ENCODE measurements around the gene CCL24. TPM values are rescaled to one million over a fixed set of nuclear protein-coding genes. Genes with fewer than 3 reads are reported as not detected.
"Not testable (repeated sequence)": the region's sequence is repeated elsewhere in the genome, so short reads cannot be mapped to it uniquely, and the experiment has no call there.

The CCL24 gene
- total RNA-seq, 1 donor from 2014 or later, result not detected

GRCh38 chr7:75842836-75843446 is 29.3 kb upstream of the CCL24 start:
- Mint-ChIP-seq H3K27me3 (ENCODE audit: low read depth) (peaks cover 6% of the 10 kb centered on the region), H3K36me3 (ENCODE audit: low read depth) (no peaks in the 10 kb centered on the region), H3K4me3 (ENCODE audit: unreplicated experiment) (no peak overlapping the region), H3K4me1 (ENCODE audit: low read depth) (peaks cover 10% of the 10 kb centered on the region), H3K9me3 (ENCODE audit: low read depth) (no peaks in the 10 kb centered on the region), H3K27ac (ENCODE audit: unreplicated experiment) (peak overlapping the region; percentile 46)
- TF ChIP-seq CTCF (IDR thresholded peaks at IDR 0.05), result no peak
- no peak for DNase-seq (ENCODE audit: low spot score)

- no peak for DNase-seq (ENCODE audit: low spot score)
- peaks cover 10% of the 10 kb centered on the region for H3K4me1 Mint-ChIP-seq (ENCODE audit: low read depth)
- H3K36me3 Mint-ChIP-seq (ENCODE audit: low read depth), result no peaks in the 10 kb centered on the region
These were observed 26.4 kb upstream of the CCL24 start for GRCh38 chr7:75840029-75840428.

GRCh38 chr7:75838281-75838930 is 24.8 kb upstream of the CCL24 start:
- not testable (repeated sequence) for H3K9me3 Mint-ChIP-seq (ENCODE audit: low read depth); H3K4me1 Mint-ChIP-seq (ENCODE audit: low read depth); H3K36me3 Mint-ChIP-seq (ENCODE audit: low read depth); H3K27ac Mint-ChIP-seq (ENCODE audit: unreplicated experiment); H3K4me3 Mint-ChIP-seq (ENCODE audit: unreplicated experiment); H3K27me3 Mint-ChIP-seq (ENCODE audit: low read depth); DNase-seq (ENCODE audit: low spot score)

More at GRCh38 chr7:75840029-75840428, 26.4 kb upstream of the CCL24 start:
- TF ChIP-seq CTCF (IDR thresholded peaks at IDR 0.05), result no peak
- no peak overlapping the region for H3K27ac Mint-ChIP-seq (ENCODE audit: unreplicated experiment)
- H3K9me3 Mint-ChIP-seq (ENCODE audit: low read depth), result no peaks in the 10 kb centered on the region
- H3K27me3 Mint-ChIP-seq (ENCODE audit: low read depth), result peaks cover 3% of the 10 kb centered on the region
- no peak overlapping the region for H3K4me3 Mint-ChIP-seq (ENCODE audit: unreplicated experiment)

- DNase-seq (ENCODE audit: low spot score), result no peak
- no peak for TF ChIP-seq CTCF (IDR thresholded peaks at IDR 0.05)
- peaks cover 16% of the 10 kb centered on the region for H3K27me3 Mint-ChIP-seq (ENCODE audit: low read depth)
These were observed 23.2 kb upstream of the CCL24 start for GRCh38 chr7:75836798-75837197.

GRCh38 chr7:75835688-75836285 is 22.2 kb upstream of the CCL24 start:
- DNase-seq (ENCODE audit: low spot score), result no peak
- Mint-ChIP-seq H3K4me3 (ENCODE audit: unreplicated experiment) (no peak overlapping the region), H3K4me1 (ENCODE audit: low read depth) (no peaks in the 10 kb centered on the region), H3K9me3 (ENCODE audit: low read depth) (no peaks in the 10 kb centered on the region), H3K27ac (ENCODE audit: unreplicated experiment) (no peak overlapping the region), H3K27me3 (ENCODE audit: low read depth) (peaks cover 16% of the 10 kb centered on the region), H3K36me3 (ENCODE audit: low read depth) (no peaks in the 10 kb centered on the region)
- no peak for TF ChIP-seq CTCF (IDR thresholded peaks at IDR 0.05)

More at GRCh38 chr7:75836798-75837197, 23.2 kb upstream of the CCL24 start:
- H3K4me3 Mint-ChIP-seq (ENCODE audit: unreplicated experiment), result no peak overlapping the region
- no peaks in the 10 kb centered on the region for H3K36me3 Mint-ChIP-seq (ENCODE audit: low read depth)
- no peak overlapping the region for H3K27ac Mint-ChIP-seq (ENCODE audit: unreplicated experiment)
- H3K4me1 Mint-ChIP-seq (ENCODE audit: low read depth), result no peaks in the 10 kb centered on the region
- no peaks in the 10 kb centered on the region for H3K9me3 Mint-ChIP-seq (ENCODE audit: low read depth)

- not testable (repeated sequence) for H3K27ac Mint-ChIP-seq (ENCODE audit: unreplicated experiment); H3K9me3 Mint-ChIP-seq (ENCODE audit: low read depth); H3K4me1 Mint-ChIP-seq (ENCODE audit: low read depth); H3K4me3 Mint-ChIP-seq (ENCODE audit: unreplicated experiment); H3K36me3 Mint-ChIP-seq (ENCODE audit: low read depth); DNase-seq (ENCODE audit: low spot score)
- H3K27me3 Mint-ChIP-seq (ENCODE audit: low read depth), result peaks cover 18% of the 10 kb centered on the region
These were observed 20.1 kb upstream of the CCL24 start for GRCh38 chr7:75833662-75834061.

Data from chondrocyte (in vitro differentiated cells).